Activated effector memory CD4-positive, alpha-beta T cell treated with anti-CD3 and anti-CD28 coated beads, Interleukin-2, amount 50 U/mL, for 16 hours (primary cell): ENCODE measurements around the gene MORC2.

ENCODE experiments used
- DNase-seq: peaks from one replicate; pipeline ENCODE4 v3.0.0-alpha.2; 2020

The MORC2 gene

GRCh38 chr22:30968015-30968923 is at the start of gene MORC2:
Gene MORC2 (minus strand): TSS chr22:30968774. CDS start chr22:30967889, 885 bp downstream.
- no peak for DNase-seq

DNA sequence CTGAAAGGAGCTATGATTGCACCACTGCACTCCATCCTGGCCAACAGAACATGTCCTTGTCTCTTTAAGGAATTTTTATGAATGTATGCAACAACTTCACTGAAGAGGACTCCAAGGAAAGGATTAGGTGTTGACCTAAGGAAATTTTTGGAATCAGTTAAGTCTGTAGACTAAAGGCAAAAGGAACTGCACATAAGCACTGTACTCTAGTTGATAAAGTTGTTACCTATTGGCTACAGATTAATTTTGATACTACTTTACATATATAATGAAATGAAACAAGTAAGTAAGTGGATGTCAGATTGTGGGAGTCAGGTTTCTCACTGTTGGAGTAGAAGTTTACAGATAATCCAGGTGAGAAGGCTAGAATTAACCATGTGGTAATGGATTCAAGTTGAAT is 37.0 kb upstream of the MORC2 start:
- no peak for DNase-seq

- DNase-seq = no peak
These were observed 32.7 kb upstream of the MORC2 start for GRCh38 chr22:31001124-31001770.

DNA sequence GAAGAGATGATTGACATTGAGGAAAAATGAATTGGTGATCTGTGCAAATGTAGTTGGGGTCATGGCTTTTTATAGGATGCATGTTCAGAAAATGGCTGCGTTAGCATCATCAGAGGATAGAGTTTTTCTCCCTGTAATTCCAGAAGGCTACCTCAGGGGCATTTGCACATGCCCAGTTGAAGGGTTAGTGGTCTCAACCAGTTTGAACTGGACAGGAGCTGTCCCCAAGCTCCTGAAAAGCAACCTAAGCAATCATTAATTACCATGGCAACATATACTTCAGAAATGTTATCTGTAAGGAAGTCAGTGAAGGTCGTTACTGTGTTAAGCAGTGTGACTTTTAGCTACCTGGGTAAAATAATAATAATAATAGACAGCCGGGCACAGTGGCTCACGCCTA is 29.8 kb upstream of the MORC2 start:
- no peak for DNase-seq

DNA sequence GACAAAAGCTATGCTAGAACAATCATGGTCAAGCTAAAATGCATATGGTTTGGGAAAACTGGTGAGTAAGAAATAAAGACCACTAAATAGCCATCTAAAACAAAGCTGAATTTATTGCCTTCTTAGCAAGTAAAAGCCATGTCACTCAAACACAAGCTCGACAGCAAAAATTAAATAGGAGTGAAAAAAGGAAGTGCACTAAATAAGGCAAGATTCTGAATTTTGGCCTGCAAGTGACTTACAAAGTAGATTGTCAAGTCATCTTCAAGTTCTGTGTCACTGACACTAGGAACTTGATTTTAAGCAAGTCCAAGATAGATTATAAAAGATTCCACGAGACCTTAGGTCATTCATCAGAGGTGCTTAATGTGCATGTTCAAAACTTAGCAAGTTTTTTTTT is 27.9 kb upstream of the MORC2 start:
- DNase-seq = no peak

GRCh38 chr22:30994960-30995359 is 26.4 kb upstream of the MORC2 start:
- no peak for DNase-seq

DNA sequence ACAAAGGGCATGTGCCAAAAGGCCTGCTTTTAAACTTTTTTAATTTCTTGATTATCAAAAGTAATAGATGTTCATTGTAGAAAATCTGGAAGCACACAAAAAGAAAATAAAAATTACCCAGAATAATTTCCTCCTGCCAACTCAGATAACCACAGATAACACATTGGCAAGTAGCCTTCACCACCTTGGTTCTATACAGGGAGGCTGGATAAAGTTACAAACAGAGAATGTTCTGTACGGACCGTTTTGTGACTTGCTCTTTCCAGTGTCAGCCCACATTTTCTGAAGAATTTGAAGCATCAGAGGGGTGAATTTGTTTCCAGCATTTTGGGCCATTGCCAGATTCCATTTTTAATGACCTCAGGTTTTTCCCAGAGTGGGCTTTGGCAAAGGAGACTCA is 24.0 kb upstream of the MORC2 start:
- no peak for DNase-seq

GRCh38 chr22:30990690-30991089 is 22.1 kb upstream of the MORC2 start:
- DNase-seq = no peak

DNA sequence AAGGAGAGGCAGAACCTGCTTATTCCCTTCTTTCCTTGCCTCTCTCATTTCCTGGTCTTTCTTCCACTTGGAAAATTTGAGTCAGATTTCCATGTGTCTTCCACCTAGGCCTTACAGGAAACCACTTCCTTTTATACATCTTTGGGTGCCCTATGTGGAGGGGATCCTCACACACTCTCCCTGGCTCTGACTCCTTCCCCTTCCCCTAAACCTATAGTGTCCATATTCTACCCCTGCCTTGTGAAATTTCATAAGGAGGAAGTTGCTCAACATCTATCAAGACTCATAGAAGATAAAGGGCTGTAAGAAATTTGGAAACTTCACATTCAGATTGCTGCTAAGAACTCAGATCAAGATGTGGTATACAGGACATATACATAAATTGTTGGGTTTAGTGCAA is 20.9 kb upstream of the MORC2 start:
- DNase-seq = no peak

GRCh38 chr22:30985561-30986208 is 17.1 kb upstream of the MORC2 start:
- DNase-seq = no peak

- DNase-seq = no peak
These were observed 15.7 kb upstream of the MORC2 start for GRCh38 chr22:30984317-30984716.

GRCh38 chr22:30982512-30982911 is 13.9 kb upstream of the MORC2 start:
- DNase-seq = no peak

- no peak for DNase-seq
These were observed 11.4 kb upstream of the MORC2 start for GRCh38 chr22:30979932-30980331.

GRCh38 chr22:30978304-30978962 is 9.9 kb upstream of the MORC2 start:
- no peak for DNase-seq

DNA sequence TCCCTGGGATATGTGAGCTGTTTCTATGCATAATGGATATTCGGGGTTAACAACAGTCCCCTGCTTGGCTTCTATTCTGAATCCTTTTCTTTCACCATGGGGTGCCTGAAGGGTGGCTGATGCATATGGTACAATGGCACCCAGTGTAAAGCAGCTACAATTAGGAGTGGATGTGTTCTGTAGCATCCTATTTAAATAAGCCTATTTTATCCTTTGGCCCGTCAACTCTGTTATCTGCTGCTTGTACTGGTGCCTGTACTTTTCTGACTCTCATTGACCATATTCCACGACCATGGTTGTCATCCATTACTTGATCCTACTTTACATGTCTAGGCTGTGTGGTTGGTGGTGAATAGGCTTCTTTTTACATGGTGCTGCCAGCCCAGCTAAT is 1.8 kb upstream of the MORC2 start:
- DNase-seq = no peak

DNA sequence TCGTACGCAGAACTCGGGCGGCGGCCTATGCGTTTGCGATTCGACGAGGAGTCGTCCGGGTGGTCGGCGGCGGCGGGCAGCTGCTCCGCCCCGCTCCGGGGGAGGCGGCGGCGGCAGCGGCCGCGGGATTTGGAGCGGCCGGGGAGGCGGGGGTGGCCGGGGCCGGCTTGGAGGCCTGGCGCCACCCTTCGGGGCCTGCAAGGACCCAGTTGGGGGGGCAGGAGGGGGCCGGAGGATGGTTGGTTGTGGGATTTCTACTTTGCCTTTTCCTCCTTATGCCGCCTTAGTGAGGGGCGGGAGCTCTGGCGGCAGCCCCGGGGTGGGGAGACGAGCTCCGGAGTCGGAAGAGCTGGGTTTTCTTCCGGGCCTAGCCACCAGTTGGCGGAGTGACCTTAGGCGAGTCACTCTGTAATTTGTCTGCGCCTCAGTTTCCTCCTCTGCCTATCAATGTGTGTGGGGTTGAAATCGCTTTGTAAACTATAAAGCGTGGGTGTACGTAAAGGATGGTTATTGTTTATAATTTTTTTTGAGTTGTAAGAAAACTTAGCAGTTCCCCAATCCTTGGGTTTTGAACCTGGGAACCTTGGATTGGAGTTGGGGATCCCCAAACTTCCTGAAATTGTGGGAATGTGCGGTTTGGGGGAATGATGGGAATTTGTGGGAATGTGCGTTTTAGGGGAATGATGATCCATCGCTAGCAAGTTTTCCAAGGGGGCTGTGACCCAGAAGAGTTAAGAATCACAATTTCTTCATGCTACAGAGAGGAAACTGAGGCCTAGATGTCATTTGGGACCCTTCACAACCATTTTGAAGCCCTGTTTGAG is 1.2 kb upstream of the MORC2 start:
- DNase-seq = peak; percentile 81

GRCh38 chr22:30968924-30969531 is 454 bp upstream of the MORC2 start, which contains the start of gene TUG1:
Gene TUG1 (plus strand): TSS chr22:30969265.
- peak; percentile 99 for DNase-seq

GRCh38 chr22:30964858-30965257 is 3.7 kb downstream of the MORC2 start:
- DNase-seq = no peak

DNA sequence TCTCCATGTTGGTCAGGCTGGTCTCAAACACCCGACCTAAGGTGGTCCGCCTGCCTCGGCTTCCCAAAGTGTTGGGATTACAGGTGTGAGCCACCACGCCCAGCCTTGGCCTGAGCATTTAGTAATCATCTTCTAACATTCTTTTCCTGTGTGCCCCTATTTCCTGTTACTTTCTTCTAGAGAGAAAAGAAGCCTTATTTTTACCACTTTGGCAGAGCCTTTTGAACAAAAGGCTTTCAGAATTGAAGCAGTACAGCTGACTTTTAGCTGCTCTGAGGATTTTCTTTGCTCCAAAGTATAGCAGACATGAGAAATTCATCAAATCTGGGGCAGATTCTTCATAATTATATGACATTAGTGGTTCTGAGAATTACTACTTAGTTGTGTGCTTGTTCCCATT is 13.4 kb downstream of the MORC2 start:
- DNase-seq = no peak

DNA sequence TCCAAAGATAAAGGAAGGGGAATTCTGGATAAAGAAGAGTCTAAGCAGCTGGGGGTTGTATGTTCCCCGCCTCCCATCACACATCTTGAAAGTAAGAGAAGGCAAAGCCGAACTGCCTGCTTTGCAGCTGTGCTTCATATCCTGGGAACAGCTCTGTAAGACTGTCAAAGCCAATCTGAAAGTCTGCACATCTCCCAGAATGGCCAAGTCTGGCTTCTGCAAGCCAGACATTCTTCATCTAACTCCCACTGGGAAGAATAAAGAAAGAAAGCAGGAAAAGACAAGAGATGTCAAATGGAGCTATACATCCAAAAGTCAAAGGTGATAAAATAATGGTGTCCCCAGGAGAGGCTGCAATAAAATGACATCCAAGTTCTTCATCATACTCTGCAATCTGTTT is 15.4 kb downstream of the MORC2 start:
- no peak for DNase-seq

- DNase-seq = no peak
These were observed 18.5 kb downstream of the MORC2 start for GRCh38 chr22:30949934-30950660.
